Thyroid gland (tissue), 4 donors: ENCODE measurements around the gene NFIX.

Experiments used
- POLR2A ChIP-seq, 2 donors: fragments of 450-650 bp; IDR thresholded peaks; one replicate each; pipeline ENCODE4 v1.6.1; 2017; ENCODE audit warnings: antibody characterized with exemption in 2 of 2, mild to moderate bottlenecking in 2 of 2, moderate library complexity in 1 of 2
- TF ChIP-seq, protein P1 (sequence below), 6 experiments: fragments of 200-600 bp in 3 of 6; fragments of 450-650 bp in 3 of 6; sonication (generic) in 3 of 6; IDR thresholded peaks; one replicate each; pipeline ENCODE4 v1.5.1; 2016 to 2019; ENCODE audit warnings: antibody characterized with exemption in 6 of 6, mild to moderate bottlenecking in 2 of 6, inconsistent platforms in 1 of 6, moderate library complexity in 1 of 6

DNA sequence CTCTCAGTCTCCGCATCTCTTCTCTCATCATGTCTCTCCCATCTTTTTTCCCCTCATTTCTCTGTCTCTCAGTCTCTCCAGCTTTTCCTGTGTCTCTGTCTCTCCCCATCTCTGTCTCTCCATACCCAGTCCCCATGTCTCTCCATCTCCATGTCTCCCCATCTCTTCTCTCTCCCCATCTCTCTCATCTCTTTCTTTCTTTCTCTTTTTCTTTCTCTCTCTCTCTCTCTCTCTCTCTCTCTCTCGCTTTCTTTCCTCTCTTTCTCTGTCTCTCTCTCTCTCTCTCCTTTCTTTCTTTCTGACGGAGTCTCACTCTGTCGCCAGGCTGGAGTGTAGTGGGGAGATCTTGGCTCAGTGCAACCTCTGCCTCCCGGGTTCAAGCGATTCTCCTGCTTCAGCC, 12.6 kb upstream of the NFIX start:
- TF ChIP-seq, protein P1, sequence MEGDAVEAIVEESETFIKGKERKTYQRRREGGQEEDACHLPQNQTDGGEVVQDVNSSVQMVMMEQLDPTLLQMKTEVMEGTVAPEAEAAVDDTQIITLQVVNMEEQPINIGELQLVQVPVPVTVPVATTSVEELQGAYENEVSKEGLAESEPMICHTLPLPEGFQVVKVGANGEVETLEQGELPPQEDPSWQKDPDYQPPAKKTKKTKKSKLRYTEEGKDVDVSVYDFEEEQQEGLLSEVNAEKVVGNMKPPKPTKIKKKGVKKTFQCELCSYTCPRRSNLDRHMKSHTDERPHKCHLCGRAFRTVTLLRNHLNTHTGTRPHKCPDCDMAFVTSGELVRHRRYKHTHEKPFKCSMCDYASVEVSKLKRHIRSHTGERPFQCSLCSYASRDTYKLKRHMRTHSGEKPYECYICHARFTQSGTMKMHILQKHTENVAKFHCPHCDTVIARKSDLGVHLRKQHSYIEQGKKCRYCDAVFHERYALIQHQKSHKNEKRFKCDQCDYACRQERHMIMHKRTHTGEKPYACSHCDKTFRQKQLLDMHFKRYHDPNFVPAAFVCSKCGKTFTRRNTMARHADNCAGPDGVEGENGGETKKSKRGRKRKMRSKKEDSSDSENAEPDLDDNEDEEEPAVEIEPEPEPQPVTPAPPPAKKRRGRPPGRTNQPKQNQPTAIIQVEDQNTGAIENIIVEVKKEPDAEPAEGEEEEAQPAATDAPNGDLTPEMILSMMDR (IDR thresholded peaks at IDR 0.05): no peak
- TF ChIP-seq POLR2A (IDR thresholded peaks at IDR 0.05): no peak
